SK-N-SH (cell line): Measurements from ENCODE around the gene KIZ. TPM values are rescaled to one million over a fixed set of nuclear protein-coding genes. Genes with fewer than 3 reads are reported as not detected.

Experiments
- CTCF ChIA-PET: fragments of 300-600, 350-600 bp; formaldehyde crosslinking; extraction: SDS; loops from one replicate; lab custom pipeline; 2021; lab: Yijun Ruan, JAX
- POLR2A ChIA-PET: fragments of 350-600 bp; sonication (Branson Sonifier 250); formaldehyde crosslinking; extraction: SDS; loops from one replicate; lab custom pipeline; 2020; ENCODE audit warnings: antibody characterized with exemption, inconsistent platforms; lab: Yijun Ruan, JAX
- DNase-seq: peaks from one replicate; pipeline ENCODE4 v3.0.0; 2012
- H2AFZ ChIP-seq: fragments of 200-600 bp; sonication (generic); 2 replicates; pipeline ENCODE4 v1.8.1; 2016; ENCODE audit warnings: antibody characterized with exemption, mild to moderate bottlenecking, low read depth
- H3F3A ChIP-seq: fragments of 200-600 bp; sonication (generic); replicated peaks from 2 replicates; pipeline ENCODE3; 2016; ENCODE audit warnings: antibody characterized with exemption, mild to moderate bottlenecking; ENCODE audit not compliant: insufficient read depth
- H3K27ac ChIP-seq, 2 experiments: fragments of 200-500 bp in 1 of 2; fragments of 200-600 bp in 1 of 2; sonication (Bioruptor generic) in 1 of 2; sonication (generic), shearing (Covaris generic) in 1 of 2; 2 replicates each; pipeline versions ENCODE4 v1.5.1 to v1.6.1; 2014 to 2016; ENCODE audit warnings: low read depth in 2 of 2, inconsistent platforms in 1 of 2, low read length in 1 of 2, mild to moderate bottlenecking in 1 of 2, mixed read lengths in 1 of 2
- H3K27me3 ChIP-seq: fragments of 200-600 bp; sonication (generic), shearing (Covaris generic); 2 replicates; pipeline ENCODE4 v1.6.1; 2016; ENCODE audit warnings: mixed run types; ENCODE audit not compliant: insufficient read depth
- H3K36me3 ChIP-seq, 2 experiments: fragments of 200-500 bp in 1 of 2; fragments of 200-600 bp in 1 of 2; sonication (Bioruptor generic) in 1 of 2; sonication (generic) in 1 of 2; replicated peaks in 1 of 2; 2 replicates each; pipeline versions ENCODE3 to v1.5.1; 2014 to 2016; ENCODE audit warnings: low read length in 1 of 2, mild to moderate bottlenecking in 1 of 2; ENCODE audit not compliant: insufficient read depth in 2 of 2, control insufficient read depth in 1 of 2
- H3K4me1 ChIP-seq, 2 experiments: fragments of 200-500 bp in 1 of 2; fragments of 200-600 bp in 1 of 2; sonication (Bioruptor generic) in 1 of 2; sonication (generic), shearing (Covaris generic) in 1 of 2; 2 replicates each; pipeline versions ENCODE4 v1.5.1 to v1.6.1; 2014 to 2016; ENCODE audit warnings: low read depth in 1 of 2, low read length in 1 of 2, mixed run types in 1 of 2; ENCODE audit not compliant: insufficient read depth in 2 of 2, control insufficient read depth in 1 of 2
- H3K4me2 ChIP-seq: fragments of 200-600 bp; sonication (generic), shearing (Covaris generic); 2 replicates; pipeline ENCODE4 v1.6.1; 2017; ENCODE audit warnings: mixed run types
- H3K4me3 ChIP-seq, 2 experiments: fragments of 200-500 bp in 1 of 2; fragments of 200-600 bp in 1 of 2; sonication (Bioruptor generic) in 1 of 2; sonication (generic), shearing (Covaris generic) in 1 of 2; 2 replicates each; pipeline versions ENCODE4 v1.5.1 to v1.8.1; 2014 to 2016; ENCODE audit warnings: low read depth in 2 of 2, inconsistent platforms in 1 of 2, low read length in 1 of 2, mild to moderate bottlenecking in 1 of 2, mixed read lengths in 1 of 2, moderate library complexity in 1 of 2
- H3K79me2 ChIP-seq: fragments of 200-600 bp; sonication (generic); 2 replicates; pipeline ENCODE4 v1.8.1; 2017; ENCODE audit warnings: mild to moderate bottlenecking; ENCODE audit not compliant: insufficient read depth
- H3K9ac ChIP-seq: fragments of 200-600 bp; sonication (generic); 2 replicates; pipeline ENCODE4 v1.6.1; 2017; ENCODE audit warnings: mixed run types
- H3K9me2 ChIP-seq: fragments of 200-600 bp; sonication (generic); 2 replicates; pipeline ENCODE4 v1.6.1; 2017; ENCODE audit warnings: mixed run types
- H3K9me3 ChIP-seq: fragments of 200-600 bp; sonication (generic); 2 replicates; pipeline ENCODE4 v1.6.1; 2017; ENCODE audit warnings: mixed run types, mild to moderate bottlenecking, moderate library complexity
- H4K20me1 ChIP-seq: fragments of 200-600 bp; sonication (generic); 2 replicates; pipeline ENCODE4 v1.6.1; 2017; ENCODE audit warnings: mild to moderate bottlenecking, mixed run types; ENCODE audit not compliant: insufficient read depth
- CHD2 ChIP-seq: fragments of 150-350 bp; IDR thresholded peaks from 2 replicates; pipeline ENCODE4 v1.6.1; 2018; ENCODE audit warnings: low read length; ENCODE audit not compliant: partially characterized antibody
- ELF1 ChIP-seq: IDR thresholded peaks from 2 replicates; pipeline ENCODE4 v1.4.0; 2012
- EP300 ChIP-seq, 2 experiments: IDR thresholded peaks; 2 replicates each; pipeline versions ENCODE4 v1.4.0 to v1.6.1; 2012; ENCODE audit warnings: borderline replicate concordance in 1 of 2, low read depth in 1 of 2, low read length in 1 of 2
- FOXJ3 ChIP-seq: sonication (generic); formaldehyde crosslinking; IDR thresholded peaks from 2 replicates; pipeline ENCODE4 v1.5.1; 2020; ENCODE audit warnings: mild to moderate bottlenecking, missing genetic modification reagents
- IRF3 ChIP-seq: fragments of 150-350 bp; IDR thresholded peaks from 2 replicates; pipeline ENCODE4 v1.6.1; 2016; ENCODE audit warnings: mild to moderate bottlenecking, low read depth, low read length
- JUND ChIP-seq: IDR thresholded peaks from 2 replicates; pipeline ENCODE4 v1.4.0; 2012
- MEF2A ChIP-seq: IDR thresholded peaks from 2 replicates; pipeline ENCODE4 v1.4.0; 2012; ENCODE audit warnings: low read depth, borderline replicate concordance
- MXI1 ChIP-seq: IDR thresholded peaks from 2 replicates; pipeline ENCODE4 v1.6.1; 2012; ENCODE audit warnings: mild to moderate bottlenecking, low read depth, low read length, improper control_type of control experiment
- NFIC ChIP-seq: IDR thresholded peaks from 2 replicates; pipeline ENCODE4 v1.4.0; 2012; ENCODE audit warnings: borderline replicate concordance
- POLR2AphosphoS5 ChIP-seq: IDR thresholded peaks from 2 replicates; pipeline ENCODE4 v1.6.1; 2012; ENCODE audit warnings: low read depth, low read length
- SIN3A ChIP-seq: IDR thresholded peaks from 2 replicates; pipeline ENCODE4 v1.6.1; 2012; ENCODE audit warnings: low read depth, mild to moderate bottlenecking, low read length, moderate library complexity, borderline replicate concordance
- SMC3 ChIP-seq: IDR thresholded peaks from 2 replicates; pipeline ENCODE4 v1.6.1; 2012; ENCODE audit warnings: low read depth, low read length, improper control_type of control experiment
- TAF1 ChIP-seq: IDR thresholded peaks from 2 replicates; pipeline ENCODE4 v1.6.1; 2012; ENCODE audit warnings: low read depth, mild to moderate bottlenecking, low read length, moderate library complexity, borderline replicate concordance
- TEAD4 ChIP-seq: IDR thresholded peaks from 2 replicates; pipeline ENCODE4 v1.4.0; 2012; ENCODE audit warnings: mild to moderate bottlenecking, borderline replicate concordance; ENCODE audit not compliant: insufficient read depth
- USF1 ChIP-seq: IDR thresholded peaks from 2 replicates; pipeline ENCODE4 v1.4.0; 2012; ENCODE audit warnings: low read depth, borderline replicate concordance
- ZBTB33 ChIP-seq: IDR thresholded peaks from 2 replicates; pipeline ENCODE4 v1.4.0; 2012; ENCODE audit warnings: low read depth, borderline replicate concordance
- WGBS: methylation state at CpG from one replicate; pipeline ENCODE4 v1.1.6; 2017; ENCODE audit warnings: low lambda C conversion rate; 5-methylcytosine and 5-hydroxymethylcytosine counted together
- polyA plus RNA-seq, 3 experiments: library from polyadenylated mRNA; depleted of rRNA; stranded (reverse); fragments of >200 nt; gene quantifications; 2 replicates each; pipeline ENCODE4 v1.2.3, GENCODE V29; 2012
- TF ChIP-seq, protein P1 (sequence below): IDR thresholded peaks from 2 replicates; pipeline ENCODE4 v1.4.0; 2012; ENCODE audit warnings: low read depth
- TF ChIP-seq, protein P2 (sequence below): IDR thresholded peaks from 2 replicates; pipeline ENCODE4; 2012
- TF ChIP-seq, protein P3 (sequence below): IDR thresholded peaks from 2 replicates; pipeline ENCODE4 v1.6.1; 2012; ENCODE audit warnings: mild to moderate bottlenecking, low read depth, low read length, moderate library complexity

KIZ gene, protein sequence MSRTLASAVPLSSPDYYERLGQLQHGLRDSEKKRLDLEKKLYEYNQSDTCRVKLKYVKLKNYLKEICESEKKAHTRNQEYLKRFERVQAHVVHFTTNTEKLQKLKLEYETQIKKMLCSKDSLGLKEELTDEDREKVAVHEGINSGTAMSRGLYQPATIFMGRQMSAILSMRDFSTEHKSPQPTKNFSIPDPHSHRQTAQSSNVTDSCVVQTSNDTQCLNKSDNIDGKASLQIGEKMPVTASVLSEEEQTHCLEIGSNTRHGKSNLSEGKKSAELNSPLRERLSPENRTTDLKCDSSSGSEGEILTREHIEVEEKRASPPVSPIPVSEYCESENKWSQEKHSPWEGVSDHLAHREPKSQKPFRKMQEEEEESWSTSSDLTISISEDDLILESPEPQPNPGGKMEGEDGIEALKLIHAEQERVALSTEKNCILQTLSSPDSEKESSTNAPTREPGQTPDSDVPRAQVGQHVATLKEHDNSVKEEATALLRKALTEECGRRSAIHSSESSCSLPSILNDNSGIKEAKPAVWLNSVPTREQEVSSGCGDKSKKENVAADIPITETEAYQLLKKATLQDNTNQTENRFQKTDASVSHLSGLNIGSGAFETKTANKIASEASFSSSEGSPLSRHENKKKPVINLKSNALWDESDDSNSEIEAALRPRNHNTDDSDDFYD
- polyA plus RNA-seq (2012; rRNA removed), result 3.9 and 5.5 TPM in 2 replicates
- polyA plus RNA-seq (2012; cell fraction: cytosol; rRNA removed), result 4.6 and 5.3 TPM in 2 replicates
- polyA plus RNA-seq (2012; cell fraction: nucleus; rRNA removed), result 11.3 and 13.8 TPM in 2 replicates

- peak within 1 kb of the TSS; percentile 92 for H3K4me2 ChIP-seq
- ChIA-PET CTCF (interaction anchor here (0.7 to 2.3 kb wide), 7 partner anchors 9 to 266 kb away, joined by 3 to 11 read pairs (median 3); partner anchors contain the start of gene XRN2), POLR2A (no interaction called here)
- H3K9ac ChIP-seq, result peak within 1 kb of the TSS; percentile 83
- no peaks in the 10 kb centered on the region for H3K27me3 ChIP-seq
- H3K9me2 ChIP-seq, result no peaks in the 10 kb centered on the region
- H4K20me1 ChIP-seq, result no peaks in the 10 kb centered on the region
- H3K36me3 ChIP-seq, result no peaks in the 10 kb centered on the region
- DNase-seq, result peak; percentile 98
- H3F3A ChIP-seq, result peaks cover 3% of the 10 kb centered on the region
- peak within 1 kb of the TSS; percentile 88 to 91 for H3K4me3 ChIP-seq
- peaks cover 6% of the 10 kb centered on the region; the same call in 1 of the 2 replicates for H3K79me2 ChIP-seq
- peak within 1 kb of the TSS; percentile 49 to 71; a peak in 2 of 4 replicates for H3K27ac ChIP-seq
- WGBS, result 0% methylated on average over 29 of the region's 66 CpGs
- no peaks in the 10 kb centered on the region for H3K9me3 ChIP-seq
- H2AFZ ChIP-seq, result peak within 1 kb of the TSS; percentile 97
- peaks cover 0 to 6% of the 10 kb centered on the region in 2 experiments; a peak in 2 of 4 replicates for H3K4me1 ChIP-seq
- TF ChIP-seq POLR2AphosphoS5 (peak; percentile 54; the same call in 1 of the 2 replicates), TEAD4 (no peak), FOXJ3 (peak; percentile 90), EP300 (IDR thresholded peaks at IDR 0.05; ENCODE audit: borderline replicate concordance in 1 of 2, low read depth in 1 of 2, low read length in 1 of 2) (no peak), TAF1 (0 out of 2 replicates have a peak, but pooled peaks have one; percentile 50), SMC3 (0 out of 2 replicates have a peak, but pooled peaks have one; percentile 20), IRF3 (no peak), ELF1 (peak; percentile 40; the same call in 1 of the 2 replicates), ZBTB33 (no peak), SIN3A (no peak), NFIC (no peak), USF1 (no peak), MXI1 (peak; percentile 65; the same call in 1 of the 2 replicates), CHD2 (peak; percentile 15), MEF2A (no peak), JUND (no peak)
- TF ChIP-seq, protein P1, sequence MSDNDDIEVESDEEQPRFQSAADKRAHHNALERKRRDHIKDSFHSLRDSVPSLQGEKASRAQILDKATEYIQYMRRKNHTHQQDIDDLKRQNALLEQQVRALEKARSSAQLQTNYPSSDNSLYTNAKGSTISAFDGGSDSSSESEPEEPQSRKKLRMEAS, result no peak; the same call in 1 of the 2 replicates
- TF ChIP-seq, protein P2, sequence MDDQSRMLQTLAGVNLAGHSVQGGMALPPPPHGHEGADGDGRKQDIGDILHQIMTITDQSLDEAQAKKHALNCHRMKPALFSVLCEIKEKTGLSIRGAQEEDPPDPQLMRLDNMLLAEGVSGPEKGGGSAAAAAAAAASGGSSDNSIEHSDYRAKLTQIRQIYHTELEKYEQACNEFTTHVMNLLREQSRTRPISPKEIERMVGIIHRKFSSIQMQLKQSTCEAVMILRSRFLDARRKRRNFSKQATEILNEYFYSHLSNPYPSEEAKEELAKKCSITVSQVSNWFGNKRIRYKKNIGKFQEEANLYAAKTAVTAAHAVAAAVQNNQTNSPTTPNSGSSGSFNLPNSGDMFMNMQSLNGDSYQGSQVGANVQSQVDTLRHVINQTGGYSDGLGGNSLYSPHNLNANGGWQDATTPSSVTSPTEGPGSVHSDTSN, result no peak
- TF ChIP-seq, protein P3, sequence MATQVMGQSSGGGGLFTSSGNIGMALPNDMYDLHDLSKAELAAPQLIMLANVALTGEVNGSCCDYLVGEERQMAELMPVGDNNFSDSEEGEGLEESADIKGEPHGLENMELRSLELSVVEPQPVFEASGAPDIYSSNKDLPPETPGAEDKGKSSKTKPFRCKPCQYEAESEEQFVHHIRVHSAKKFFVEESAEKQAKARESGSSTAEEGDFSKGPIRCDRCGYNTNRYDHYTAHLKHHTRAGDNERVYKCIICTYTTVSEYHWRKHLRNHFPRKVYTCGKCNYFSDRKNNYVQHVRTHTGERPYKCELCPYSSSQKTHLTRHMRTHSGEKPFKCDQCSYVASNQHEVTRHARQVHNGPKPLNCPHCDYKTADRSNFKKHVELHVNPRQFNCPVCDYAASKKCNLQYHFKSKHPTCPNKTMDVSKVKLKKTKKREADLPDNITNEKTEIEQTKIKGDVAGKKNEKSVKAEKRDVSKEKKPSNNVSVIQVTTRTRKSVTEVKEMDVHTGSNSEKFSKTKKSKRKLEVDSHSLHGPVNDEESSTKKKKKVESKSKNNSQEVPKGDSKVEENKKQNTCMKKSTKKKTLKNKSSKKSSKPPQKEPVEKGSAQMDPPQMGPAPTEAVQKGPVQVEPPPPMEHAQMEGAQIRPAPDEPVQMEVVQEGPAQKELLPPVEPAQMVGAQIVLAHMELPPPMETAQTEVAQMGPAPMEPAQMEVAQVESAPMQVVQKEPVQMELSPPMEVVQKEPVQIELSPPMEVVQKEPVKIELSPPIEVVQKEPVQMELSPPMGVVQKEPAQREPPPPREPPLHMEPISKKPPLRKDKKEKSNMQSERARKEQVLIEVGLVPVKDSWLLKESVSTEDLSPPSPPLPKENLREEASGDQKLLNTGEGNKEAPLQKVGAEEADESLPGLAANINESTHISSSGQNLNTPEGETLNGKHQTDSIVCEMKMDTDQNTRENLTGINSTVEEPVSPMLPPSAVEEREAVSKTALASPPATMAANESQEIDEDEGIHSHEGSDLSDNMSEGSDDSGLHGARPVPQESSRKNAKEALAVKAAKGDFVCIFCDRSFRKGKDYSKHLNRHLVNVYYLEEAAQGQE, result no peak
Measured at GRCh38 chr20:21125849-21126580, at the start of gene KIZ. Gene KIZ (plus strand): TSS chr20:21126082. CDS start chr20:21126116, 34 bp downstream.
